DMS 273 treated with DMSO at 0.1 percent for 48 hours (cell line): ENCODE results near the gene PILRB.

ENCODE experiments used
- DNase-seq: peaks from one replicate; lab custom pipeline; 2025; lab: John Stamatoyannopoulos, UW

PILRB gene

DNA sequence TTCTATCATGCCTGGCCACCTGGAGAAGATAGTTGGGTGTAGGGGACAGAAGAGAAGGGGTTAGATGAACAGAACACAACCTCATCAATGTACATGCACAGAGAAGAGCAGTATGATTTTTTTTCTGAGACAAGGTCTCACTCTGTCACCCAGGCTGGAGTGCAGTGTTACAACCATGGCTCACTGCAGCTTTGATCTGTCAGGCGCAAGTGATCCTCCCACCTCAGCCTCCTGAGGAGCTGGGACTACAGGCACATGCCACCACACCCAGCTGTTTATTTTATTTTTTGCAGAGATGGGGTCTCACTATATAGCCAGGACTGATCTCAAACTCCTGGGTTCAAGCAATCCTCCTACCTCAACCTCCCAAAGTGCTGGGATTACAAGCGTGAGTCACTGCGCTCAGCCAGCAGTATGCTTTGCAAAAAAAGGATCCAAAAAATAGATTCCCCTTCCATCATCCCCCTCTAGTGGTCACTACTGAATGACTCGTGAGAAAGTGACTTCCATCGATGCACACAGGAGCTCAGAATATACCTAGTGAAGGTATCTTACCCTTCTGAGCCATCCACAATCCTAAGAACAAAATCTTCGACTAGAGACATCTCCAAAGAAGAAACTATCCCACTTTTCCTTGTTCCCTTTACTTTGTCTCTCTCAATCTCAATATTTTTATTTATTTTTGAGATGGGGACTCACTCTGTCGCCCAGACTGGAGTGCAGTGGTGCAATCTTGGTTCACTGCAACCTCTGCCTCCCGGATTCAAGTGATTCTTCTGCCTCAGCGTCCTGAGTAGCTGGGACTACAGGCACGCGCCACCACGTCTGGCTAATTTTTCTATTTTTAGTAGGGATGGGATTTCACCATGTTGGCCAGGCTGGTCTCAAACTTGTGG, 49.6 kb downstream of the PILRB start:
- DNase-seq, result peak; percentile 26

- DNase-seq, result no peak
Measured at GRCh38 chr7:100411101-100411500, 53.2 kb downstream of the PILRB start.

DNA sequence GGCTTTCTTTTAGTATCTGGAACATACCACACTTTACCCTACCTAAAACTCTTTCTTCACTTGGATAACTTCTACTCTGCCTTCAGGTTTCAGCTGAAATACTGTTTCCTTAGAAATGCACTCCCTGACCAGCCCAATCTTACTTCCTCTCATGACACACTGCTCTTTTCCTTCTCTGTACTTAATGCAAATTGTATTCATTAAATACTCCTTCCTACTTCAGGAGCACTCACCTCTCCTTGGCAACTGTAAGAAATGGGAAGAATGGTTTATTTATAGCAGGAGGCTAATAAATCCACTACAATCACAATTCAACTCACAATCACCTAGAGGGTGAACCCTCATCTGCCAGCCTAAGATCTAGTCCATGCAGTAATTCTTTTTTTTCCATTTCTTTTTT, 55.4 kb downstream of the PILRB start:
- no peak for DNase-seq

- DNase-seq, result no peak
Measured at GRCh38 chr7:100413889-100414288, 56.0 kb downstream of the PILRB start.

- no peak for DNase-seq
Measured at GRCh38 chr7:100415448-100415847, 57.5 kb downstream of the PILRB start.
